ENCODE measurements around the gene GORASP2. TPM values are rescaled to one million over a fixed set of nuclear protein-coding genes. Genes with fewer than 3 reads are reported as not detected.

GORASP2 gene
- total and polyA plus RNA-seq, 2 donors (not counting 1 experiment from before 2014, with no cell fraction given) = 28.2 to 228 TPM

- Histone ChIP-seq H2AFZ (ENCODE audit: low read length) (no peak overlapping the region), H3K4me2 (ENCODE audit: extremely low read depth, insufficient read depth, low read length) (no peak overlapping the region), H3K79me2 (ENCODE audit: control insufficient read depth, insufficient read depth, low read length) (peaks cover 93% of the 10 kb centered on the region), H3K9me3 (ENCODE audit: control insufficient read depth, insufficient read depth, low read depth, low read length) (no peaks in the 10 kb centered on the region), H3K27me3 (ENCODE audit: control insufficient read depth, insufficient read depth, low read length) (no peaks in the 10 kb centered on the region), H4K20me1 (ENCODE audit: control insufficient read depth, extremely low read depth, insufficient read depth, low read length) (peaks cover 5% of the 10 kb centered on the region), H3K4me3 (replicated peaks in 1 of 4; ENCODE audit: control extremely low read depth in 1 of 4, insufficient read depth in 1 of 4, low read depth in 3 of 4, low read length in 4 of 4) (no peak overlapping the region), H3K4me1 (ENCODE audit: control insufficient read depth, extremely low read depth, insufficient read depth, low read length) (no peaks in the 10 kb centered on the region), H3K9ac (ENCODE audit: insufficient read depth, low read length) (no peak overlapping the region), H3K36me3 (ENCODE audit: control insufficient read depth, insufficient read depth, low read length) (no peaks in the 10 kb centered on the region), H3K27ac (ENCODE audit: insufficient read depth, low read length) (no peak overlapping the region)
- DNase-seq (ENCODE audit: low read depth in 2 of 2) = no peak
- TF ChIP-seq, protein P1, sequence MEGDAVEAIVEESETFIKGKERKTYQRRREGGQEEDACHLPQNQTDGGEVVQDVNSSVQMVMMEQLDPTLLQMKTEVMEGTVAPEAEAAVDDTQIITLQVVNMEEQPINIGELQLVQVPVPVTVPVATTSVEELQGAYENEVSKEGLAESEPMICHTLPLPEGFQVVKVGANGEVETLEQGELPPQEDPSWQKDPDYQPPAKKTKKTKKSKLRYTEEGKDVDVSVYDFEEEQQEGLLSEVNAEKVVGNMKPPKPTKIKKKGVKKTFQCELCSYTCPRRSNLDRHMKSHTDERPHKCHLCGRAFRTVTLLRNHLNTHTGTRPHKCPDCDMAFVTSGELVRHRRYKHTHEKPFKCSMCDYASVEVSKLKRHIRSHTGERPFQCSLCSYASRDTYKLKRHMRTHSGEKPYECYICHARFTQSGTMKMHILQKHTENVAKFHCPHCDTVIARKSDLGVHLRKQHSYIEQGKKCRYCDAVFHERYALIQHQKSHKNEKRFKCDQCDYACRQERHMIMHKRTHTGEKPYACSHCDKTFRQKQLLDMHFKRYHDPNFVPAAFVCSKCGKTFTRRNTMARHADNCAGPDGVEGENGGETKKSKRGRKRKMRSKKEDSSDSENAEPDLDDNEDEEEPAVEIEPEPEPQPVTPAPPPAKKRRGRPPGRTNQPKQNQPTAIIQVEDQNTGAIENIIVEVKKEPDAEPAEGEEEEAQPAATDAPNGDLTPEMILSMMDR (conservative IDR thresholded peaks at IDR 0.05 in 1 of 2, IDR thresholded peaks at IDR 0.05 in 1 of 2; ENCODE audit: low read depth in 1 of 2, low read length in 2 of 2) = no peak
- TF ChIP-seq EZH2 (IDR thresholded peaks at IDR 0.05; ENCODE audit: low read length, missing control alignments) = no peak
Measured at GRCh38 chr2:170943596-170943995, 14.5 kb downstream of the GORASP2 start.

DNA sequence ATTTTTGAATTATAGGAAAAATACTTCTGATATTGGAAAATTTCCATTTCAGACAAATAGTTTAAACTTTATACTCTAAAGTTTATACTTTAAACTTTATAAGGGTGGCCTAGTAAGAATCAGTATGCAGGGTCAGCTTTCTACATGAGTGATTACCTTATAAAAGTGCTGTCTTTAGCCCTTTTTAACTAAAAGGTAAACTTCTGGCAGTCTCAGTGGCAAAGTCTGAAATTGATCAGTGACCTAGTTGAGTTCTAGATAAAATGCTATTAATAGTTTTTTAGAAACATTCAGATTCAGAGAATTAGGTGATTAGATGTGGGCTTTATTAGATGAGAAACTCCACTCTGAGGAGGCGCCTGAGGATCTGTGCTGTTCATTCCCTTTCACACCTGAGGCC, 15.5 kb downstream of the GORASP2 start:
- Histone ChIP-seq H4K20me1 (ENCODE audit: control insufficient read depth, extremely low read depth, insufficient read depth, low read length) (peaks cover 5% of the 10 kb centered on the region), H3K27me3 (ENCODE audit: control insufficient read depth, insufficient read depth, low read length) (no peaks in the 10 kb centered on the region)
- TF ChIP-seq EZH2 (IDR thresholded peaks at IDR 0.05; ENCODE audit: low read length, missing control alignments) = no peak
- TF ChIP-seq, protein P1 (conservative IDR thresholded peaks at IDR 0.05 in 1 of 2, IDR thresholded peaks at IDR 0.05 in 1 of 2; ENCODE audit: low read depth in 1 of 2, low read length in 2 of 2) = no peak

GRCh38 chr2:170949415-170949814, 20.4 kb downstream of the GORASP2 start:
- Histone ChIP-seq H3K27ac (ENCODE audit: insufficient read depth, low read length) (no peak overlapping the region), H3K9ac (ENCODE audit: insufficient read depth, low read length) (no peak overlapping the region), H2AFZ (ENCODE audit: low read length) (no peak overlapping the region), H3K9me3 (ENCODE audit: control insufficient read depth, insufficient read depth, low read depth, low read length) (no peaks in the 10 kb centered on the region), H3K36me3 (ENCODE audit: control insufficient read depth, insufficient read depth, low read length) (peaks cover 7% of the 10 kb centered on the region), H4K20me1 (ENCODE audit: control insufficient read depth, extremely low read depth, insufficient read depth, low read length) (peaks cover 2% of the 10 kb centered on the region), H3K4me3 (replicated peaks in 1 of 4; ENCODE audit: control extremely low read depth in 1 of 4, insufficient read depth in 1 of 4, low read depth in 3 of 4, low read length in 4 of 4) (no peak overlapping the region), H3K4me2 (ENCODE audit: extremely low read depth, insufficient read depth, low read length) (no peak overlapping the region), H3K27me3 (ENCODE audit: control insufficient read depth, insufficient read depth, low read length) (no peaks in the 10 kb centered on the region), H3K4me1 (ENCODE audit: control insufficient read depth, extremely low read depth, insufficient read depth, low read length) (no peaks in the 10 kb centered on the region), H3K79me2 (ENCODE audit: control insufficient read depth, insufficient read depth, low read length) (peaks cover 35% of the 10 kb centered on the region)
- DNase-seq (ENCODE audit: low read depth in 2 of 2) = no peak
- TF ChIP-seq EZH2 (IDR thresholded peaks at IDR 0.05; ENCODE audit: low read length, missing control alignments) = no peak
- TF ChIP-seq, protein P1 (conservative IDR thresholded peaks at IDR 0.05 in 1 of 2, IDR thresholded peaks at IDR 0.05 in 1 of 2; ENCODE audit: low read depth in 1 of 2, low read length in 2 of 2) = no peak

More for the DNA sequence above, 15.5 kb downstream of the GORASP2 start:
- Histone ChIP-seq H3K4me2 (ENCODE audit: extremely low read depth, insufficient read depth, low read length) (no peak overlapping the region), H3K9me3 (ENCODE audit: control insufficient read depth, insufficient read depth, low read depth, low read length) (no peaks in the 10 kb centered on the region), H3K4me1 (ENCODE audit: control insufficient read depth, extremely low read depth, insufficient read depth, low read length) (no peaks in the 10 kb centered on the region), H3K4me3 (replicated peaks in 1 of 4; ENCODE audit: control extremely low read depth in 1 of 4, insufficient read depth in 1 of 4, low read depth in 3 of 4, low read length in 4 of 4) (no peak overlapping the region), H3K9ac (ENCODE audit: insufficient read depth, low read length) (no peak overlapping the region), H3K36me3 (ENCODE audit: control insufficient read depth, insufficient read depth, low read length) (peaks cover 2% of the 10 kb centered on the region), H3K27ac (ENCODE audit: insufficient read depth, low read length) (no peak overlapping the region), H3K79me2 (ENCODE audit: control insufficient read depth, insufficient read depth, low read length) (peaks cover 84% of the 10 kb centered on the region), H2AFZ (ENCODE audit: low read length) (no peak overlapping the region)
- DNase-seq (ENCODE audit: low read depth in 2 of 2) = no peak
